A549 (cell line): ENCODE data around the gene CACNA1C. TPM values are rescaled to one million over a fixed set of nuclear protein-coding genes. Genes with fewer than 3 reads are reported as not detected.

ENCODE experiments used
- ATAC-seq, 2 experiments: fragments of 200-7000 bp in 1 of 2; fragments of >200 bp in 1 of 2; cut with Nextera tagmentation in 1 of 2; cut with Tn5 transposase in 1 of 2; 3 replicates each; pipeline versions ENCODE4 v1.8.0 to v1.9.1; 2018 to 2020; ENCODE audit warnings: mild to moderate bottlenecking in 1 of 2, moderate library complexity in 1 of 2
- CTCF ChIA-PET: fragments of 300-600 bp; sonication (Branson Sonifier 250); formaldehyde crosslinking; extraction: SDS; loops from one replicate; lab custom pipeline; 2021; ENCODE audit warnings: antibody characterized with exemption, inconsistent platforms; lab: Yijun Ruan, JAX
- POLR2A ChIA-PET: fragments of 350-600 bp; formaldehyde crosslinking; extraction: SDS; loops from one replicate; lab custom pipeline; 2021; ENCODE audit warnings: antibody characterized with exemption, inconsistent platforms; lab: Yijun Ruan, JAX
- DNase-seq, 2 experiments: peaks; one replicate each; pipeline versions ENCODE4 v3.0.0 to v3.0.0-alpha.2; 2011 to 2016; ENCODE audit warnings: low read depth in 1 of 2, low spot score in 1 of 2
- FAIRE-seq: peaks from 2 replicates; lab custom pipeline; 2011; peaks lifted over from hg19 to GRCh38; lab: Jason Lieb, UNC
- H3K27ac ChIP-seq, 2 experiments: fragments of >200 bp; sonication (Bioruptor Twin); formaldehyde crosslinking; 3 replicates each; pipeline ENCODE4 v1.5.1; 2016 to 2017
- H3K4me1 ChIP-seq: fragments of >200 bp; sonication (Bioruptor Twin); formaldehyde crosslinking; 3 replicates; pipeline ENCODE4 v1.6.1; 2016
- H3K4me2 ChIP-seq: fragments of >200 bp; sonication (Bioruptor Twin); formaldehyde crosslinking; 3 replicates; pipeline ENCODE4 v1.6.1; 2016
- H3K4me3 ChIP-seq: fragments of >200 bp; sonication (Bioruptor Twin); formaldehyde crosslinking; 3 replicates; pipeline ENCODE4 v1.5.1; 2016
- H3K9me3 ChIP-seq: fragments of >200 bp; sonication (Bioruptor Twin); formaldehyde crosslinking; 3 replicates; pipeline ENCODE4 v1.6.1; 2016
- BCL3 ChIP-seq: fragments of >200 bp; sonication (Bioruptor Twin); formaldehyde crosslinking; IDR thresholded peaks from 3 replicates; pipeline ENCODE4 v1.6.1; 2016
- BHLHE40 ChIP-seq: IDR thresholded peaks from 2 replicates; pipeline ENCODE4 v1.6.1; 2012; ENCODE audit warnings: low read depth, low read length, inconsistent platforms
- CBX8 ChIP-seq: fragments of 200-600 bp; sonication (generic); IDR thresholded peaks from 2 replicates; pipeline ENCODE4 v1.6.1; 2016
- CHD2 ChIP-seq: fragments of 150-350 bp; IDR thresholded peaks from 2 replicates; pipeline ENCODE4 v1.6.1; 2014; ENCODE audit warnings: low read length; ENCODE audit not compliant: partially characterized antibody
- CHD4 ChIP-seq: fragments of 200-600 bp; sonication (generic); IDR thresholded peaks from 2 replicates; pipeline ENCODE4 v1.6.1; 2016; ENCODE audit warnings: antibody characterized with exemption, mild to moderate bottlenecking, borderline replicate concordance
- CTCF ChIP-seq: fragments of >200 bp; sonication (Bioruptor Twin); formaldehyde crosslinking; IDR thresholded peaks from 3 replicates; pipeline ENCODE4 v1.5.1; 2016
- ELK1 ChIP-seq: fragments of 150-350 bp; IDR thresholded peaks from 2 replicates; pipeline ENCODE4 v1.6.1; 2014; ENCODE audit warnings: low read depth, mild to moderate bottlenecking, low read length
- ESRRA ChIP-seq: fragments of 150-350 bp; IDR thresholded peaks from 2 replicates; pipeline ENCODE4 v1.6.1; 2014; ENCODE audit warnings: mild to moderate bottlenecking, low read length, borderline replicate concordance
- FOSL2 ChIP-seq, 2 experiments: fragments of 450-650 bp in 1 of 2; fragments of >200 bp in 1 of 2; sonication (Bioruptor Twin) in 1 of 2; formaldehyde crosslinking; IDR thresholded peaks; 2 replicates each; pipeline versions ENCODE4 v1.5.0 to v1.6.1; 2016 to 2020; ENCODE audit warnings: mild to moderate bottlenecking in 1 of 2, moderate library complexity in 1 of 2
- FOXS1 ChIP-seq: fragments of 250-450 bp; sonication (Bioruptor Pico); IDR thresholded peaks from 2 replicates; pipeline ENCODE4 v1.5.0; 2020; ENCODE audit warnings: mild to moderate bottlenecking, moderate library complexity
- GATA3 ChIP-seq: IDR thresholded peaks from 2 replicates; pipeline ENCODE4 v1.6.1; 2012; ENCODE audit warnings: borderline replicate concordance
- HES2 ChIP-seq: fragments of >200 bp; sonication (Bioruptor Twin); formaldehyde crosslinking; IDR thresholded peaks from 2 replicates; pipeline ENCODE4 v1.6.1; 2016
- HEYL ChIP-seq: fragments of 250-450 bp; sonication (Bioruptor Pico); IDR thresholded peaks from 2 replicates; pipeline ENCODE4 v1.8.0; 2021; ENCODE audit warnings: mild to moderate bottlenecking, moderate library complexity
- JUN ChIP-seq, 2 experiments: fragments of >200 bp; sonication (Bioruptor Twin); formaldehyde crosslinking; IDR thresholded peaks; 2 replicates in 1 of 2; 3 replicates in 1 of 2; pipeline ENCODE4 v1.6.1; 2016 to 2017
- MAFK ChIP-seq: fragments of 450-650 bp; IDR thresholded peaks from 2 replicates; pipeline ENCODE4 v1.6.1; 2014; ENCODE audit not compliant: partially characterized antibody
- MYC ChIP-seq: IDR thresholded peaks from 2 replicates; pipeline ENCODE4 v1.6.1; 2012; ENCODE audit warnings: mild to moderate bottlenecking, inconsistent platforms, low read length, improper control_type of control experiment, borderline replicate concordance
- NR3C1 ChIP-seq: fragments of >200 bp; sonication (Bioruptor Twin); formaldehyde crosslinking; IDR thresholded peaks from 3 replicates; pipeline ENCODE4 v1.6.1; 2017
- RCOR1 ChIP-seq: fragments of 150-350 bp; IDR thresholded peaks from 2 replicates; pipeline ENCODE4 v1.6.1; 2014; ENCODE audit warnings: antibody characterized with exemption, low read length, low read depth
- RFX5 ChIP-seq: fragments of 450-650 bp; IDR thresholded peaks from 2 replicates; pipeline ENCODE4 v1.7.1; 2014; ENCODE audit warnings: antibody characterized with exemption, mild to moderate bottlenecking, moderate library complexity
- SMC3 ChIP-seq: fragments of >200 bp; sonication (Bioruptor Twin); formaldehyde crosslinking; IDR thresholded peaks from 3 replicates; pipeline ENCODE4 v1.6.1; 2018; ENCODE audit warnings: inconsistent platforms
- TP53 ChIP-seq: fragments of 250-450 bp; sonication (Bioruptor Pico); IDR thresholded peaks from 2 replicates; pipeline ENCODE4 v1.5.0; 2021; ENCODE audit warnings: mild to moderate bottlenecking, moderate library complexity
- USF2 ChIP-seq: fragments of 450-650 bp; IDR thresholded peaks from 2 replicates; pipeline ENCODE4 v1.6.1; 2014; ENCODE audit warnings: antibody characterized with exemption
- ZSCAN20 ChIP-seq: fragments of 250-450 bp; sonication (Bioruptor Pico); IDR thresholded peaks from 2 replicates; pipeline ENCODE4 v1.8.0; 2022; ENCODE audit warnings: mild to moderate bottlenecking, moderate library complexity
- WGBS: methylation state at CpG from one replicate; pipeline ENCODE4 v1.1.6; 2017; ENCODE audit errors: missing lambda C conversion rate; 5-methylcytosine and 5-hydroxymethylcytosine counted together
- polyA plus RNA-seq, 4 experiments: library from polyadenylated mRNA; depleted of rRNA in 3 of 4; stranded (reverse); fragments of >200 nt; fragmentation: RNase III in 1 of 4; extraction: RNeasy Plus Mini Kit Qiagen cat#74134 plus additional on column Dnase treatment in 1 of 4; gene quantifications; 2 replicates in 3 of 4; 3 replicates in 1 of 4; pipeline ENCODE4 v1.2.3, GENCODE V29; 2011 to 2017

CACNA1C gene
- polyA plus RNA-seq, 2 of the 4 experiments (the other 2 are of a cell fraction): not detected

GRCh38 chr12:2583091-2583497, 530.3 kb downstream of the CACNA1C start (continued):
- TF ChIP-seq BHLHE40: no peak
- TF ChIP-seq BCL3: no peak
- TF ChIP-seq ELK1: no peak
- TF ChIP-seq JUN (IDR thresholded peaks at IDR 0.05): no peak
- no peak for TF ChIP-seq MAFK
- no peak for TF ChIP-seq CHD4
- no peak for TF ChIP-seq GATA3
- no peak for TF ChIP-seq RFX5
- TF ChIP-seq HEYL (CRISPR knock-in tag): no peak
- TF ChIP-seq RCOR1: no peak

- TF ChIP-seq NR3C1 (no peak), FOSL2 (IDR thresholded peaks at IDR 0.05) (no peak), FOSL2 (CRISPR knock-in tag; IDR thresholded peaks at IDR 0.05) (no peak), HES2 (no peak), CHD2 (no peak), MAFK (no peak), SMC3 (no peak)
- no peak for ATAC-seq
Measured at GRCh38 chr12:2583642-2584401, 531.0 kb downstream of the CACNA1C start.

GRCh38 chr12:2586156-2587038, 533.6 kb downstream of the CACNA1C start:
- WGBS: 33% methylated on average over 12 of the region's 12 CpGs
- no peak overlapping the region for H3K4me3 ChIP-seq
- H3K4me1 ChIP-seq: peaks cover 3% of the 10 kb centered on the region; the same call in 1 of the 3 replicates
- POLR2A ChIA-PET: no interaction called here
- ATAC-seq (no peak), FAIRE-seq (no peak), DNase-seq (no peak)
- no peak overlapping the region for H3K27ac ChIP-seq
- CTCF ChIA-PET: interaction anchor here (3.1 kb wide), 1 partner anchor 647 kb away, joined by 11 read pairs; no protein-coding TSS in a partner anchor
- no peak overlapping the region for H3K4me2 ChIP-seq
- no peaks in the 10 kb centered on the region; the same call in 1 of the 3 replicates for H3K9me3 ChIP-seq
- TF ChIP-seq TP53 (CRISPR knock-in tag) (no peak), FOXS1 (CRISPR knock-in tag) (no peak), CTCF (no peak), MYC (no peak), USF2 (no peak), ZSCAN20 (CRISPR knock-in tag) (no peak), ESRRA (no peak), CBX8 (no peak)

More at GRCh38 chr12:2583642-2584401, 531.0 kb downstream of the CACNA1C start:
- ChIA-PET CTCF (interaction anchor here (0.7 to 5.6 kb wide), 64 partner anchors 9 to 947 kb away, joined by 3 to 36 read pairs (median 4); no protein-coding TSS in a partner anchor), POLR2A (no interaction called here)
- WGBS: 4% methylated on average over 9 of the region's 9 CpGs
- Histone ChIP-seq H3K27ac (no peak overlapping the region), H3K4me1 (peaks cover 3% of the 10 kb centered on the region; the same call in 1 of the 3 replicates), H3K4me2 (no peak overlapping the region), H3K4me3 (no peak overlapping the region; the same call in 2 of the 3 replicates), H3K9me3 (no peaks in the 10 kb centered on the region)
- no peak for DNase-seq
- FAIRE-seq: no peak
